PC-3 (cell line): ENCODE results near the gene HDHD5.

Experiments used
- CTCF ChIP-seq: fragments of 300-600 bp; sonication (generic); conservative IDR thresholded peaks from 2 replicates; pipeline ENCODE4 v1.5.1; 2017; ENCODE audit warnings: antibody characterized with exemption, low read depth, mild to moderate bottlenecking, low read length
- EZH2 ChIP-seq: fragments of 300-600 bp; sonication (generic); IDR thresholded peaks from one replicate; pipeline ENCODE4 v1.6.1; 2017; ENCODE audit warnings: antibody characterized with exemption, mild to moderate bottlenecking, low read length; ENCODE audit not compliant: unreplicated experiment
- EZH2phosphoT487 ChIP-seq: fragments of 300-600 bp; sonication (generic); IDR thresholded peaks from 2 replicates; pipeline ENCODE4 v1.6.1; 2018; ENCODE audit warnings: mild to moderate bottlenecking, antibody characterized with exemption, low read length, borderline replicate concordance

DNA sequence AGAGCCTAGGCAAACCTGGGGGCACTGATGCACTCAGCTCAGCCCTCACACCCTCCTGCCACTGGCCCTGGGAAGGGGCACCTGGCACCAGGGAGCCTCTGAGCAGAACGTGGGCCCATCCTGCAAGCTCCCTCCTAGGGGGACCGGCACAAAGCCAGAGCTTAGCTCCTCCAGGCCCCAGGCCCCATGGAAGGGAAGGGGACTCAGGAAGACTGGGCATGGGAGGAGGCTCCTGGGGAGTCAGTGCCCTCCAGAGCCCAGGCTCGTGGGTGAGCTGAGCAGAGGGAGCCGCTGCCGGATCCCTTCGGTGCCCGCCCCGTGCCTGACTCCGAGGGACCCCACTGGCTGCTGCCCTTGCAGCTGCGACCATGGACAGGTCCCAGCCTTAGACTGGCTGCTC, 31.6 kb upstream of the HDHD5 start:
- TF ChIP-seq CTCF = no peak
- TF ChIP-seq EZH2phosphoT487 = no peak
- TF ChIP-seq EZH2 = no peak
